Sciatic nerve (tissue), 2 donors: ENCODE results near the gene MRPL40. TPM values are rescaled to one million over a fixed set of nuclear protein-coding genes. Genes with fewer than 3 reads are reported as not detected.

Experiments
- ATAC-seq: fragments of 200-7000 bp; cut with Tn5 transposase; one replicate; pipeline ENCODE4 v1.9.1; 2020; ENCODE audit warnings: mild to moderate bottlenecking, moderate library complexity
- DNase-seq: peaks from one replicate; pipeline ENCODE4 v3.0.0-alpha.2; 2020; ENCODE audit warnings: low spot score
- intact Hi-C: fragments of 100-400 bp; cut with DNase I; formaldehyde crosslinking; loops from one replicate; pipeline ENCODE4 v1.14.2; 2022
- total RNA-seq: library from RNA; stranded (reverse); fragmentation: NEBNext Ultra II Directional; extraction: Animal tissue kit (Norgen Biotek cat#: 25700); gene quantifications from one replicate; pipeline ENCODE4 v1.2.1, GENCODE V29; 2021
- donor health status: DM: no; HTN: no; CAD: no.
- donor health status: DM: no; HTN: no; CAD: no.

Gene MRPL40
- total RNA-seq, 1 donor from 2014 or later, result 18.7 TPM

GRCh38 chr22:19476023-19476422 lies 43.7 kb downstream of the MRPL40 start:
- ATAC-seq (no peak), DNase-seq (no peak)
- intact Hi-C loops, result no loop called here

DNA sequence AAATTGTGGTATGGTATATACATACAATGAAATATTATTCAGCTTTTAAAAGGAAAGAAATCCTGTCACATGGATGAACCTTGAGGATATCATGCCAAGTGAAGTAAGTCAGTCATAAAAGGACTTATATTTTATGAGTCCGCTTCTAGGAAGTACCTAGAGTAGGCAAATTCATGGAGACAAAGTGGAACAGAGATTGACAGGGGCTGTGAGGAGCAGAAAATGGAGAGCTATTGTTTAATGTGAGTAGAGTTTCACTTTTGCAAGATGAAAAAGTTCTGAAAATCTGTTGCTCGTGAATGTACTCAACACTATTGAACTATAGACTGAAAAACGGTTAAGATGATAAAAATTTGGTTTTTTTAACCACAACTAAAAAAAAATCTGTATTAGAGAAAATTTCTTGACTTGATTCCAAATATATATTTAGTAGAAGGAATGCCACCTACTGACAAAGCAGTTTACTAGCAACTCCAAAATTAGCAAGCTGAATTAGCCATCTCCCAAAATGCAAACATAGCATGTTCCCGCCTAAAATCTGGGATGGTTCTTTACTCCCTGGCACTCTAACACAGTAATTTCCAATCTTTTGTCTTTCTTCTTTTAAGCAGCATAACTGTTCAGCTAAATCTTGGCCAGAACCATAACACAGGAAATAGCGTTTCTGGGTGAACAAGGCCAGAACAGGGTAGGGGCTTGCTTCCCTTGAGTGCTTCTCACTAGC lies 45.1 kb downstream of the MRPL40 start:
- ATAC-seq (no peak), DNase-seq (no peak)
- intact Hi-C loops, result no loop called here

DNA sequence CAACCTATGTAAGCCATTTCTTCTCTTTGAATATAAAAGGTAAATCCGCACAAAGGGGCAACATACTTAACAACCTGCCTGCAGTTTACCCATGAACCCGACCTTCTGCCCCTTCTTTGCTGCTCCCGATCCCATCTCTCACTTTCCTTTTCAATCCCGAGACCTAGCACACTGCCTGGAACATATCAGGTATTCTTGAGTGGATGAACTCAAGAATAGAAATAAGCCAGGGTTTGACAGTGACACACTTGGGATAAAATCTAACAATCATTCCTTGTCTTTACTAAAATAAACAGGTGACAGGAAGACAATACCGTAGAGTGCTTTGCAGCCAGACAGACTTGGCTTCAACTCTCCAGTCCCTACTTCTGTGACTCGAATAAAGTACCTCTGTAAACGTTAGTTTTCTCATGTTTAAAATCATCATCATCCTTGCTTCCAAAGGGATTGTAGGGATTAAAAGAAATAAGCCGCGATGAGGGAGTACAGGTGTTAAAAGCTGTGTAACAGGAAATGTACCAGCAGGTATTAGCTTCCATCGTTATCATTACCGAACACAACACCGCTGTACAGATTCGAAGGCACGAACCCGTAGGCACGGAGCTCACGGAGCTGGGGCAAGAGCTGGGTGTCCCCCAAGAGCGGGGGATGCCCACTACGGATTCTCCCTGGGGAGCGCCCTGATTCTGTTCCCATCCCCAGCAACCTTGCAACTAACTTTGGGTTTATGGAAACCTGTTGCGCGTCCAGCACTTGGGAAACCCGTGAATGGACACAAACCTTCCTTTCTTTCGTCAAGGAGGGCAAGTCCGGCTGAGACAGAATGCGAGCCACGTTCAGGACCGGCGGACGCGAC lies 45.9 kb downstream of the MRPL40 start:
- intact Hi-C loops, result no loop called here
- ATAC-seq (no peak), DNase-seq (no peak)

- peak; percentile 82 for ATAC-seq
- intact Hi-C loops, result no loop called here
- peak; percentile 87 for DNase-seq
These were observed 46.6 kb downstream of the MRPL40 start, which contains the start of gene UFD1 for GRCh38 chr22:19478901-19479354. TSS of gene UFD1 (minus strand) at chr22:19479193. CDS start at chr22:19479085, 108 bp downstream.

GRCh38 chr22:19479355-19480172 lies 47.2 kb downstream of the MRPL40 start, which contains the start of gene CDC45:
TSS of gene CDC45 (plus strand) at chr22:19479920. CDS start at chr22:19479969, 49 bp downstream.
- intact Hi-C loops, result no loop called here
- ATAC-seq (peak; percentile 99), DNase-seq (peak; percentile 96)

GRCh38 chr22:19480173-19480568 lies 47.8 kb downstream of the MRPL40 start:
- no peak for ATAC-seq
- DNase-seq, result no peak
- intact Hi-C loops, result no loop called here

DNA sequence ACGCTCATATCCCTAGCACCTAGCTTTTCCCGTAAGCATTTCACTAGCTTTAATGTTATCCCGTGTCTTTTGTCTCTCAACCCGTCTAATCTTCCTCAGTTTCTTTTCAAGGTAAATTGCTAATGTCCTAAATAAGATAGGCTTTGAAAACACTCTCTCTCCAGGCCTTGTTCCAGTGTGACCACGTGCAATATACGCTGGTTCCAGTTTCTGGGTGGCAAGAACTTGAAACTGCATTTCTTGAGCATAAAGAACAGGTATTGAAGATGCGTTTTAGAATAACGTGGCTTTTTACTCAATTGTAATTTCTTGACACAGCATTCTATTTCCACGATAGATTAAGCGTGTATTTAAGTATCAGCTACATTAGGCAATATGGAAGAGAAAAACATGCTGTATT lies 48.4 kb downstream of the MRPL40 start:
- no peak for ATAC-seq
- no peak for DNase-seq
- intact Hi-C loops, result no loop called here

- intact Hi-C loops, result no loop called here
- no peak for ATAC-seq
- no peak for DNase-seq
These were observed 50.0 kb downstream of the MRPL40 start for GRCh38 chr22:19482297-19482696.

DNA sequence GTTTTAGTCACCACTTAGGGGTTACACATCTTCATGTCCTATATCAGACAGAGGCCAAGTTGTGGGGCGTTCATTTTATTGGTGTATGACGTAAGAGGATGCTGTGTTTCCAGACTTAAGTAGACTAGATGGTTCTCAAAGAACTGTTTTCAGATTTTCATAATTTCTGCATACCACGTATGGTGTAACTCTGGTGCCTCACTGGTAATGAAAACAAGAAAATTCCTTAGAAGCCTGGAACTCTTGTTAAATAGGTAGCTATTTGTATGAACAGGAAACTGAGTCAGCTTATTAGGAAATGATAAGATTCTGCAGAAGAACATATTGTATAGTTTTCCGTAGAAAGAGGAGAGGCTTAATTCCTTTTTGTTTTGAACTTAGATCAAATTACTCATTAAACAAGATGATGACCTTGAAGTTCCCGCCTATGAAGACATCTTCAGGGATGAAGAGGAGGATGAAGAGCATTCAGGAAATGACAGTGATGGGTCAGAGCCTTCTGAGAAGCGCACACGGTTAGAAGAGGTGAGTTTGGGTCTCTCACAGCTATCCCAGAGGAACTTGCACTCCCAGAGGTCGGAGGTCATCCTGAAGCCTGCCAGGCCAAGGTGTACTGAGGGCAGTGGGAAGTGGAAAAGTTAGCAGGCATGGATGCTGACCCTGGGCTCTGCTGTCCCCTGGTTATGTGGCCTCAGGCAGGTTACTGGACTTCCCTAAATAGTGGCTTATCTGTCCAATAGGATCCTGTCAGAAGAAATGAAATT lies 51.3 kb downstream of the MRPL40 start:
- DNase-seq, result no peak
- ATAC-seq, result no peak
- intact Hi-C loops, result no loop called here

Other genes with a start within 250 kb of the MRPL40 start
- 14.2 TPM for gene CLTCL1, start 140.8 kb upstream of the MRPL40 start, total RNA-seq
- 26.2 TPM for gene HIRA, start 812 bp upstream of the MRPL40 start, total RNA-seq
- gene C22orf39, start 15.2 kb downstream of the MRPL40 start, total RNA-seq, result 43.8 TPM
- 41.5 TPM for gene UFD1, start 46.6 kb downstream of the MRPL40 start, total RNA-seq
- gene CDC45, start 47.4 kb downstream of the MRPL40 start, total RNA-seq, result not detected
- 136 TPM for gene CLDN5, start 91.9 kb downstream of the MRPL40 start, total RNA-seq